Keratinocyte (primary cell): ENCODE results near the gene FLT3.

ENCODE experiments used
- EZH2 ChIP-seq: IDR thresholded peaks from one replicate; pipeline ENCODE4 v1.6.1; 2012; ENCODE audit warnings: inconsistent platforms, mild to moderate bottlenecking, low read length, moderate library complexity
- TF ChIP-seq, protein P1 (sequence below), 3 experiments: IDR thresholded peaks in 1 of 3; conservative IDR thresholded peaks in 1 of 3; optimal IDR thresholded peaks in 1 of 3; 2 replicates in 2 of 3; 3 replicates in 1 of 3; pipeline versions ENCODE3 to v1.5.1; 2011; ENCODE audit warnings: low read length in 3 of 3, mild to moderate bottlenecking in 3 of 3, moderate library complexity in 2 of 3, control low read depth in 1 of 3, inconsistent platforms in 1 of 3; ENCODE audit not compliant: insufficient read depth in 2 of 3; ENCODE audit errors: extremely low read depth in 1 of 3

DNA sequence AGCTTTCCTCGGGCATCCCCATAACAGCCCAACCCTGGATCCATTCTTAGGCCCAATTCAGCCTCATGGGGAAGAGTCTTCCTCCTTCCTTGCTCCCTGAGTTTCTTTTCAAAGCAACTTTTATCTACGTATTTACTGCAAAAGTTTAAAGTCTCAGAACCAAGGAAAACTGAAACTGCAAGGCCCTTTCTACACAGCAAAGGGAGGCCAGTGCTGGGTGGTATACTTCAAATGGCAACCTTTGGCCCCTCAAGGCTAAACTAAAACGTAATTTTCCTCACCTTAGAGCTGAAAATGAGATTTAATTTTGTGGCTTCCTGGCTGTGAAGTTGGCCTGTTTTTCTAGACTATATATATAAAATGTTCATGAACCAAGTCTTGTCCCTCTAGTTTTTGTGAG, 136.9 kb downstream of the FLT3 start:
- TF ChIP-seq, protein P1, sequence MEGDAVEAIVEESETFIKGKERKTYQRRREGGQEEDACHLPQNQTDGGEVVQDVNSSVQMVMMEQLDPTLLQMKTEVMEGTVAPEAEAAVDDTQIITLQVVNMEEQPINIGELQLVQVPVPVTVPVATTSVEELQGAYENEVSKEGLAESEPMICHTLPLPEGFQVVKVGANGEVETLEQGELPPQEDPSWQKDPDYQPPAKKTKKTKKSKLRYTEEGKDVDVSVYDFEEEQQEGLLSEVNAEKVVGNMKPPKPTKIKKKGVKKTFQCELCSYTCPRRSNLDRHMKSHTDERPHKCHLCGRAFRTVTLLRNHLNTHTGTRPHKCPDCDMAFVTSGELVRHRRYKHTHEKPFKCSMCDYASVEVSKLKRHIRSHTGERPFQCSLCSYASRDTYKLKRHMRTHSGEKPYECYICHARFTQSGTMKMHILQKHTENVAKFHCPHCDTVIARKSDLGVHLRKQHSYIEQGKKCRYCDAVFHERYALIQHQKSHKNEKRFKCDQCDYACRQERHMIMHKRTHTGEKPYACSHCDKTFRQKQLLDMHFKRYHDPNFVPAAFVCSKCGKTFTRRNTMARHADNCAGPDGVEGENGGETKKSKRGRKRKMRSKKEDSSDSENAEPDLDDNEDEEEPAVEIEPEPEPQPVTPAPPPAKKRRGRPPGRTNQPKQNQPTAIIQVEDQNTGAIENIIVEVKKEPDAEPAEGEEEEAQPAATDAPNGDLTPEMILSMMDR (optimal IDR thresholded peaks at IDR 0.05 in 1 of 3, IDR thresholded peaks at IDR 0.05 in 1 of 3, conservative IDR thresholded peaks at IDR 0.05 in 1 of 3; ENCODE audit: extremely low read depth in 1 of 3, insufficient read depth in 2 of 3, low read length in 3 of 3) = no peak
- TF ChIP-seq EZH2 = no peak
